Measurements from ENCODE around the gene STARD3. TPM values are rescaled to one million over a fixed set of nuclear protein-coding genes. Genes with fewer than 3 reads are reported as not detected.

Gene STARD3
- total and polyA plus RNA-seq, 9 of the 15 experiments (the other 6 are each of a cell fraction or from before 2014, with no cell fraction given) = 0.63 to 87.0 (median 46.0) TPM

DNA sequence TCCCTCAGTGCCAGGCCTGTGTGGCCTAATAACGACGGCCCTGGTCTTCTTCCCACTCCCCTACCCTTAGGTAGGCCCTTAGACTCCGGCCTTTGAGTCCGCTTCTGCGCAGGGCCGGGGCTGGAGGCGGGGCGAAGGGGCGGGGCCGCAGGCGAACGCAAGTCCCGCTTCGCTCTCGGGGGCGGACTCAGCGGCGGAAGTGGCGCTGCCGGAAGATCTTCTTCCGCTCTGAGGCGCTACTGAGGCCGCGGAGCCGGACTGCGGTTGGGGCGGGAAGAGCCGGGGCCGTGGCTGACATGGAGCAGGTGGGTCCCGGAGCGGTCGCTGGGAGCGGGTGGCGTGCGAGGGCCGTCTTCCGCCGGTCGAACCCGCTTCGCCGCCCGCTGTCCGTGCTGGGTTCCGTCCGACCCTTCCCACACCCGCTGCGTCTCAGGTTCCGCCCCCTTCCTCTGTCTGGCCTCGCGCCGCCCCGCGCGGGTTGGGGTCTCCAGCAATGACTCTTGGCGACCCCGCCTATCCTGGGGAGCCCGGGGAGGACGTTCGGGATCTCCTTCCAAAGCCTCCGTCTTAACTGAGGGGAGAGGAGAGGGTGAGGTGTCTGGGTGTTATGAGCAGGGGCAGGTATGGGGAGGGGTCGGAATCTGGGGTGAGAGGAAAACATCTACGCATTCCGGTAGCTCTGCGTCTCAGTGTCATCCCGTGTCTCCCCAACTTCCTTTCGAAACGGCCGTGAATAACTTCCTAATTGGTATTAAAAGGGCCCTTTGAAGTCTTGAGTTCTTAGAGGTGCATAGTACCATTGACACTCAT lies at the start of gene STARD3 (continued):
- TF ChIP-seq, protein P1, sequence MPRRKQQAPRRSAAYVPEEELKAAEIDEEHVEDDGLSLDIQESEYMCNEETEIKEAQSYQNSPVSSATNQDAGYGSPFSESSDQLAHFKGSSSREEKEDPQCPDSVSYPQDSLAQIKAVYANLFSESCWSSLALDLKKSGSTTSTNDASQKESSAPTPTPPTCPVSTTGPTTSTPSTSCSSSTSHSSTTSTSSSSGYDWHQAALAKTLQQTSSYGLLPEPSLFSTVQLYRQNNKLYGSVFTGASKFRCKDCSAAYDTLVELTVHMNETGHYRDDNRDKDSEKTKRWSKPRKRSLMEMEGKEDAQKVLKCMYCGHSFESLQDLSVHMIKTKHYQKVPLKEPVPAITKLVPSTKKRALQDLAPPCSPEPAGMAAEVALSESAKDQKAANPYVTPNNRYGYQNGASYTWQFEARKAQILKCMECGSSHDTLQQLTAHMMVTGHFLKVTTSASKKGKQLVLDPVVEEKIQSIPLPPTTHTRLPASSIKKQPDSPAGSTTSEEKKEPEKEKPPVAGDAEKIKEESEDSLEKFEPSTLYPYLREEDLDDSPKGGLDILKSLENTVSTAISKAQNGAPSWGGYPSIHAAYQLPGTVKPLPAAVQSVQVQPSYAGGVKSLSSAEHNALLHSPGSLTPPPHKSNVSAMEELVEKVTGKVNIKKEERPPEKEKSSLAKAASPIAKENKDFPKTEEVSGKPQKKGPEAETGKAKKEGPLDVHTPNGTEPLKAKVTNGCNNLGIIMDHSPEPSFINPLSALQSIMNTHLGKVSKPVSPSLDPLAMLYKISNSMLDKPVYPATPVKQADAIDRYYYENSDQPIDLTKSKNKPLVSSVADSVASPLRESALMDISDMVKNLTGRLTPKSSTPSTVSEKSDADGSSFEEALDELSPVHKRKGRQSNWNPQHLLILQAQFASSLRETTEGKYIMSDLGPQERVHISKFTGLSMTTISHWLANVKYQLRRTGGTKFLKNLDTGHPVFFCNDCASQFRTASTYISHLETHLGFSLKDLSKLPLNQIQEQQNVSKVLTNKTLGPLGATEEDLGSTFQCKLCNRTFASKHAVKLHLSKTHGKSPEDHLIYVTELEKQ (CRISPR knock-in tag; IDR thresholded peaks at IDR 0.05) = no peak
- TF ChIP-seq HNRNPK (IDR thresholded peaks at IDR 0.05; ENCODE audit: low read depth, low read length, poor library complexity, severe bottlenecking) (no peak), DNMT1 (IDR thresholded peaks at IDR 0.05) (no peak), ZNF165 (CRISPR knock-in tag; IDR thresholded peaks at IDR 0.05; ENCODE audit: borderline replicate concordance) (no peak), MYNN (IDR thresholded peaks at IDR 0.05) (no peak), MYNN (CRISPR knock-in tag; IDR thresholded peaks at IDR 0.05) (no peak), STAT5A (IDR thresholded peaks at IDR 0.05; ENCODE audit: borderline replicate concordance, low read length) (no peak), ZNF699 (CRISPR knock-in tag; IDR thresholded peaks at IDR 0.05; ENCODE audit: insufficient replicate concordance) (no peak), ZBTB1 (CRISPR knock-in tag; IDR thresholded peaks at IDR 0.05; ENCODE audit: borderline replicate concordance, low read depth) (no peak), HDGF (IDR thresholded peaks at IDR 0.05) (no peak), SNRNP70 (optimal IDR thresholded peaks at IDR 0.05; ENCODE audit: low read depth, low read length) (no peak), SRSF9 (IDR thresholded peaks at IDR 0.05; ENCODE audit: borderline replicate concordance, low read depth, low read length) (no peak), HNRNPLL (IDR thresholded peaks at IDR 0.05; ENCODE audit: low read depth, low read length, poor library complexity, severe bottlenecking) (peak; percentile 78), ZNF121 (CRISPR knock-in tag; conservative IDR thresholded peaks at IDR 0.05) (no peak), POLR2G (IDR thresholded peaks at IDR 0.05; ENCODE audit: low read depth, low read length) (peak; percentile 92), ARHGAP35 (IDR thresholded peaks at IDR 0.05; ENCODE audit: partially characterized antibody) (no peak), MAZ (CRISPR knock-in tag; conservative IDR thresholded peaks at IDR 0.05 in 1 of 2, IDR thresholded peaks at IDR 0.05 in 1 of 2) (peak; percentile 73 to 79), RBM15 (IDR thresholded peaks at IDR 0.05; ENCODE audit: insufficient read depth, low read length) (no peak), L3MBTL2 (IDR thresholded peaks at IDR 0.05) (peak; percentile 53; the same call in 1 of the 2 replicates)
- TF ChIP-seq, protein P2, sequence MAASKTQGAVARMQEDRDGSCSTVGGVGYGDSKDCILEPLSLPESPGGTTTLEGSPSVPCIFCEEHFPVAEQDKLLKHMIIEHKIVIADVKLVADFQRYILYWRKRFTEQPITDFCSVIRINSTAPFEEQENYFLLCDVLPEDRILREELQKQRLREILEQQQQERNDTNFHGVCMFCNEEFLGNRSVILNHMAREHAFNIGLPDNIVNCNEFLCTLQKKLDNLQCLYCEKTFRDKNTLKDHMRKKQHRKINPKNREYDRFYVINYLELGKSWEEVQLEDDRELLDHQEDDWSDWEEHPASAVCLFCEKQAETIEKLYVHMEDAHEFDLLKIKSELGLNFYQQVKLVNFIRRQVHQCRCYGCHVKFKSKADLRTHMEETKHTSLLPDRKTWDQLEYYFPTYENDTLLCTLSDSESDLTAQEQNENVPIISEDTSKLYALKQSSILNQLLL (CRISPR knock-in tag; IDR thresholded peaks at IDR 0.05; ENCODE audit: borderline replicate concordance) = no peak
- TF ChIP-seq, protein P3, sequence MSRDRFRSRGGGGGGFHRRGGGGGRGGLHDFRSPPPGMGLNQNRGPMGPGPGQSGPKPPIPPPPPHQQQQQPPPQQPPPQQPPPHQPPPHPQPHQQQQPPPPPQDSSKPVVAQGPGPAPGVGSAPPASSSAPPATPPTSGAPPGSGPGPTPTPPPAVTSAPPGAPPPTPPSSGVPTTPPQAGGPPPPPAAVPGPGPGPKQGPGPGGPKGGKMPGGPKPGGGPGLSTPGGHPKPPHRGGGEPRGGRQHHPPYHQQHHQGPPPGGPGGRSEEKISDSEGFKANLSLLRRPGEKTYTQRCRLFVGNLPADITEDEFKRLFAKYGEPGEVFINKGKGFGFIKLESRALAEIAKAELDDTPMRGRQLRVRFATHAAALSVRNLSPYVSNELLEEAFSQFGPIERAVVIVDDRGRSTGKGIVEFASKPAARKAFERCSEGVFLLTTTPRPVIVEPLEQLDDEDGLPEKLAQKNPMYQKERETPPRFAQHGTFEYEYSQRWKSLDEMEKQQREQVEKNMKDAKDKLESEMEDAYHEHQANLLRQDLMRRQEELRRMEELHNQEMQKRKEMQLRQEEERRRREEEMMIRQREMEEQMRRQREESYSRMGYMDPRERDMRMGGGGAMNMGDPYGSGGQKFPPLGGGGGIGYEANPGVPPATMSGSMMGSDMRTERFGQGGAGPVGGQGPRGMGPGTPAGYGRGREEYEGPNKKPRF (IDR thresholded peaks at IDR 0.05; ENCODE audit: low read depth, low read length) = no peak
